ENCODE measurements around the gene TNFAIP1. TPM values are rescaled to one million over a fixed set of nuclear protein-coding genes. Genes with fewer than 3 reads are reported as not detected.
"Not testable (repeated sequence)": the region's sequence is repeated elsewhere in the genome, so short reads cannot be mapped to it uniquely, and the experiment has no call there.

The TNFAIP1 gene
- total RNA-seq, 2 donors from 2014 or later, result 34.6 to 38.2 TPM

GRCh38 chr17:28320215-28321061, 15.1 kb upstream of the TNFAIP1 start:
- ATAC-seq (no peak), DNase-seq (no peak)
- intact Hi-C loops (cut with DNase I, micrococcal nuclease), result no loop called here

DNA sequence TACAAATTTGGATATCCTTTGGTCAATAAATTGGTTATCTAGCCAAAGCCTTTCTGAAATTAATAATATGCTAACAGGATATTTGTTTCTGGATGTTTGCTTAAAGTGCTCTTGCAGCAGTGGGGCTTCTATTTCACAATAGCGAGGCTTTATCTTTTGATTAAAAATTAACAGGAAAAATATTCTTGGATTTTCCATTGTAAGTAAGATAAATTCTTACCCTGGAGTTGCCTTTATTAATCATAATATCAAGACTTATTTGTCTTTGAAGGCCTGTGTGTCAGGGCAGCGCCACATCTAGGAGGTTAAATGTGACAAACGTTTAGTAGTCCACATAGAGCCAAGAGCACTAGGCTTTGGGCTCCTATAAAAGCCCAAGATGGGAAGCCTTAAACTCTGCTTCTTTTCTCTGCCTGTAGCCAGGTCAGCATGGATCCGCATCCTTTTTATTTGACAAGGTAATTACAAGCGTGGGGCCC, 11.3 kb upstream of the TNFAIP1 start:
- ATAC-seq (no peak), DNase-seq (no peak)
- intact Hi-C loops (cut with DNase I, micrococcal nuclease), result no loop called here

DNA sequence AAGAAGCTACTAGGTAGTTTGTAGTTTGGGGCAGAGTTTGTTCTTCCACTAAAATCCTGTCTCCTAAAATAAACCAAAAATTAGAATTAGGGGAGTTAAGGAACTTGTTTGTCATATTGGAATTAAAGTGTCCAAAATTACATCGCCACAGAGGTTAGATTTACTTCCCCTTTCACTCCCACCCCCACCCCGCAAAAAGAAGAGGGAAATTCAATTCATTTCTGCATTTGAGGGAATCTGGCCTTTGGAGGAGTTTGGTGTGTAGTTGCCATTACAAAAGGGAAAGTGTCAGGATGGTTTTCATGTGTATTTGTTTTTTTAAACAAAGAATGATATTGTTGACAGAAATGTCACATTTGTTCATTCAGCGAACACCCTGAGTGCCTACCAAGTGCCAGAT, 10.8 kb upstream of the TNFAIP1 start:
- DNase-seq, result no peak
- intact Hi-C loops (cut with DNase I, micrococcal nuclease), result no loop called here
- ATAC-seq, result no peak

GRCh38 chr17:28325211-28325610, 10.3 kb upstream of the TNFAIP1 start:
- no peak for ATAC-seq
- no peak for DNase-seq
- intact Hi-C loops (cut with DNase I, micrococcal nuclease), result no loop called here

DNA sequence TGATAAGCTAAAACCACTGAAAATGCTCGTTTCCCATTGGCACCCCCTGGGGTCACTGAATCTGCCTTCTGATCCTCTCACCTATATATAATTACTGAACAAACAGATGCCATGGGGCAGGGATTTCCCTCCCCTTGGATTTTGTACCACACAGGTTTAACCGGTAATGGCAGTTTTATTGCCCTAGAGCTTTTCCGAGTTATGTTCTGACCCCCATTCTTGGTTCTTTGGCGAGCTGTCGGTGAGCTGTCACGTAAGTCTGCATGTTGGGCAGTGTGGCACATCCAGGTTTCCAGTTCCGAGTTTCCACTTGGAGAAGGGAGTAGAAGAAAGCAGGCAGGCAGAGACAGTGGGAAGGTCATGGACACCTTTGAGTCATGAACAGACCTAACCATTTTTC, 9.4 kb upstream of the TNFAIP1 start:
- peak; percentile 87 for ATAC-seq
- no peak for DNase-seq
- intact Hi-C loops (cut with DNase I, micrococcal nuclease), result no loop called here

DNA sequence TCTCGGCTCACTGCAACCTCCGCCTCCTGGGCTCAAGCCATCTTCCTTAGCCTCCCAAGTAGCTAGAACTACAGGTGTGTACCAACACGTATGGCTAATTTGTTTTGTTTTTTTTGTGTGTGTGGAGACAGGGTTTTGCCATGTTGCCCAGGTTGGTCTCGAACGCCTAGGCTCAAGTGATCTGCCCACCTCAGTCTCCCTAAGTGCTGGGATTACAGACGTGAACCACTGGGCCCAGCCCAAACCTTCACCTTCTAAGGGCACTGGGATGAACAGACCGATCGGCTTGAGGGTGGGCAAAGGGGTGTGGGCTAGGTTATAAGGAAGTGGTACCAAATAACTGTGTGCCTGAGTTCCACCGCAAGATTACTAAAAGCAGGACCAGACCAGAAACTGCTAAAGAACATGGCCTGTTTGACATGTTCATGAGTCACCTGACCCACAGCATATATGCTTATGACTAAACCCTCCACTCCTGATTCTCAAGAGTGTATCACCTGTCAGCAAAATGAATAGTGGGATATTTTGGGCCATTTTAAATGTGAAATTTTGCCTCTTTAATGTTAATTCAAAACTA, 8.4 kb upstream of the TNFAIP1 start:
- intact Hi-C loops (cut with DNase I, micrococcal nuclease), result no loop called here
- no peak for DNase-seq
- no peak for ATAC-seq

- DNase-seq (no peak), ATAC-seq (no peak)
- intact Hi-C loops (cut with DNase I, micrococcal nuclease), result no loop called here
Observed at GRCh38 chr17:28327709-28328108, 7.9 kb upstream of the TNFAIP1 start.

DNA sequence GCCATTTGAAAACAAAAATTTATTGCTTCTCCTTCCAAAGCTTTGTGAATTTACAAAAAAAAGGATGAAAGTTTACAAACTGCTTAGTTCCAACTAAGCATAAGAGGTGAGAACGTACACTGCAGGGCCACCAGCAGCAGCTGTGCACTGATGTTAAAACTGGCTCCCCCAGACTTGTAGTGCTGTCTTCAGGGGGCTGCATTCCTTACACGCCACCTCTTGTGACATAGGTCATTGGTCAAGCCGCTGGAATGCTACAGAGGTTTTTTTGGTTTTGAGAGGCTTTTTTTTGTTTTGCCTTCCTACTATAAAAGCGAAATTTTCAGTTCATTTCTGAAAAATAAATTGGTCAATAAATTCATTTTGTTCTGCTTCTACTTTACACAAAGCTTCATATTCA, 7.2 kb upstream of the TNFAIP1 start:
- intact Hi-C loops (cut with DNase I, micrococcal nuclease), result no loop called here
- DNase-seq (no peak), ATAC-seq (no peak)

GRCh38 chr17:28330671-28331070, 4.9 kb upstream of the TNFAIP1 start:
- DNase-seq (no peak), ATAC-seq (no peak)
- intact Hi-C loops (cut with DNase I, micrococcal nuclease), result no loop called here

GRCh38 chr17:28331891-28332420, 3.6 kb upstream of the TNFAIP1 start:
- DNase-seq (no peak), ATAC-seq (no peak)
- intact Hi-C loops (cut with DNase I, micrococcal nuclease), result no loop called here

GRCh38 chr17:28333083-28333746, 2.3 kb upstream of the TNFAIP1 start:
- no peak for DNase-seq
- no peak for ATAC-seq
- intact Hi-C loops (cut with DNase I, micrococcal nuclease), result no loop called here

DNA sequence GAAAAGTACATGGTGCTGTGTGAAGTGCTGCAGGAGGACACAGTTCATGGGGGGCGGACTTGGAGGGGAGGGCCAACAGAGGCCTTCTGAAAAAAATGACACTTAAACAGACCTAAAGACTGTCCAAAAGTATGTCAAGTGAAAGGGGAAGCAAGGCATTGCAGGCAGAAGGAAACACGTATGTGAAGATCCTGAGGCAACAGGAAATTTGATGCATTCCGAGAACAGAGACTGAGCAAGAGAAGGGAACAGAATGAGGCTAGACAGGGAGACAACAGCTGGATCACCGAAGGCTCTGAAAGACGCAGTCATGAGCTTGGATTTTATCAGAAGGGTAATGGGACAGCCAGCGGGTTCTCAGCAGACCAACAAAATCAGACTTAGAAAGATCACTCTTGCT, 1.4 kb upstream of the TNFAIP1 start:
- intact Hi-C loops (cut with DNase I, micrococcal nuclease), result no loop called here
- DNase-seq, result no peak
- ATAC-seq, result no peak

GRCh38 chr17:28334666-28335200, 828 bp upstream of the TNFAIP1 start:
- ATAC-seq, result peak; percentile 4
- intact Hi-C loops (cut with DNase I, micrococcal nuclease), result no loop called here

GRCh38 chr17:28335959-28336871, 654 bp downstream of the TNFAIP1 start:
- DNase-seq (peak; percentile 46 to 65), ATAC-seq (peak; percentile 30)
- intact Hi-C loops (cut with DNase I, micrococcal nuclease), result no loop called here

More at GRCh38 chr17:28334666-28335200, 828 bp upstream of the TNFAIP1 start:
- DNase-seq, result no peak

GRCh38 chr17:28338056-28338768, 2.7 kb downstream of the TNFAIP1 start:
- intact Hi-C loops (cut with DNase I, micrococcal nuclease), result no loop called here
- ATAC-seq (no peak), DNase-seq (no peak)

- ATAC-seq; intact Hi-C loops (cut with DNase I, micrococcal nuclease); DNase-seq: not testable (repeated sequence)
Observed at GRCh38 chr17:28338769-28339212, 3.2 kb downstream of the TNFAIP1 start.

GRCh38 chr17:28339431-28339830, 3.9 kb downstream of the TNFAIP1 start:
- intact Hi-C loops (cut with DNase I, micrococcal nuclease), result no loop called here
- ATAC-seq, result no peak

DNA sequence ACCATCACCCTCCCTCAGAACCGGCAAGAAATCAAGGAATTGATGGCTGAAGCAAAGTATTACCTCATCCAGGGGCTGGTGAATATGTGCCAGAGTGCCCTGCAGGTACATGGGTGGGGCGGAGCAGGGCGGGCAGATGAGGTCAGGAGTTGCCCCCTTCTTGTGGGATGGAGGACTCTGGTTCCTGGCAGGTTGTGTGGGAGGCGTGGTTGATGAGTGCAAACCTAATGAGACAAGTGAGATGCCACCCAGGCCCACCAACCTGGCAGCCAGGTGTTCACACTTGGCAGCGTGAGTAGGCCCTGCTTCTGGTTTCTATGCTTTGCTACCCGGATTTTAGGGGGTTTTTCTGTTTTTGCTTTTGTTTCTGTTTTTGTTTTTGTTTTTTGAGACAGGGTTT, 4.8 kb downstream of the TNFAIP1 start:
- no peak for DNase-seq

More at GRCh38 chr17:28339431-28339830, 3.9 kb downstream of the TNFAIP1 start:
- no peak for DNase-seq

More for the DNA sequence above, 4.8 kb downstream of the TNFAIP1 start:
- ATAC-seq, result no peak
- intact Hi-C loops (cut with DNase I, micrococcal nuclease), result no loop called here

All from left colon (tissue), 2 donors.